LNCaP clone FGC (cell line): ENCODE results near the gene HSFX3.
"Not testable (repeated sequence)": the region's sequence is repeated elsewhere in the genome, so short reads cannot be mapped to it uniquely, and the experiment has no call there.

ENCODE experiments used
- DNase-seq: peaks from one replicate; pipeline ENCODE4 v3.0.0-alpha.2; 2011; ENCODE audit warnings: low read depth
- H3K4me3 ChIP-seq: 2 replicates; pipeline ENCODE4 v1.5.1; 2011; ENCODE audit warnings: mild to moderate bottlenecking, low read depth, low read length, control low read depth
- TF ChIP-seq, protein P1 (sequence below): IDR thresholded peaks from 2 replicates; pipeline ENCODE4 v1.5.1; 2012; ENCODE audit warnings: mild to moderate bottlenecking; ENCODE audit not compliant: control insufficient read depth, insufficient read depth; ENCODE audit errors: extremely low read depth

The HSFX3 gene

DNA sequence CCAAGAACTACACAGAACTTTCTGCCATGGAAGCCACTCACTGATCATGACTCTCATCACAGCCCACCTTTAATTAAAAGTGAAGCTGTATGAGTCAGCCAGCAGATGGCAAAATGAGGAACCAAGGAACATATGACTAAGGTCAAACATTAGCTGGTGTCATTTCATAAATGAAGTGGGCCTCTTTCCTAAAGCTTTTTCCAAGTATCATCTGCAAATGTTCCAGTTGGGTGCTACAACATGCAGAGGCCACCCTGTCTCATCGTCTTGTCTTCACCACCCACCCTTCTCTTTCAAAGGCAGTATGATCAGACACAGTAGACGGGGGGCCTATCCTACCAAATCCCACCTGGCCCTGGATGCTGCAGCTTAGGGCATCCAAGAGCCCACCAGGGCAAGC lies 18.1 kb downstream of the HSFX3 start:
- H3K4me3 ChIP-seq = no peak overlapping the region
- no peak for DNase-seq
- TF ChIP-seq, protein P1, sequence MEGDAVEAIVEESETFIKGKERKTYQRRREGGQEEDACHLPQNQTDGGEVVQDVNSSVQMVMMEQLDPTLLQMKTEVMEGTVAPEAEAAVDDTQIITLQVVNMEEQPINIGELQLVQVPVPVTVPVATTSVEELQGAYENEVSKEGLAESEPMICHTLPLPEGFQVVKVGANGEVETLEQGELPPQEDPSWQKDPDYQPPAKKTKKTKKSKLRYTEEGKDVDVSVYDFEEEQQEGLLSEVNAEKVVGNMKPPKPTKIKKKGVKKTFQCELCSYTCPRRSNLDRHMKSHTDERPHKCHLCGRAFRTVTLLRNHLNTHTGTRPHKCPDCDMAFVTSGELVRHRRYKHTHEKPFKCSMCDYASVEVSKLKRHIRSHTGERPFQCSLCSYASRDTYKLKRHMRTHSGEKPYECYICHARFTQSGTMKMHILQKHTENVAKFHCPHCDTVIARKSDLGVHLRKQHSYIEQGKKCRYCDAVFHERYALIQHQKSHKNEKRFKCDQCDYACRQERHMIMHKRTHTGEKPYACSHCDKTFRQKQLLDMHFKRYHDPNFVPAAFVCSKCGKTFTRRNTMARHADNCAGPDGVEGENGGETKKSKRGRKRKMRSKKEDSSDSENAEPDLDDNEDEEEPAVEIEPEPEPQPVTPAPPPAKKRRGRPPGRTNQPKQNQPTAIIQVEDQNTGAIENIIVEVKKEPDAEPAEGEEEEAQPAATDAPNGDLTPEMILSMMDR = no peak

DNA sequence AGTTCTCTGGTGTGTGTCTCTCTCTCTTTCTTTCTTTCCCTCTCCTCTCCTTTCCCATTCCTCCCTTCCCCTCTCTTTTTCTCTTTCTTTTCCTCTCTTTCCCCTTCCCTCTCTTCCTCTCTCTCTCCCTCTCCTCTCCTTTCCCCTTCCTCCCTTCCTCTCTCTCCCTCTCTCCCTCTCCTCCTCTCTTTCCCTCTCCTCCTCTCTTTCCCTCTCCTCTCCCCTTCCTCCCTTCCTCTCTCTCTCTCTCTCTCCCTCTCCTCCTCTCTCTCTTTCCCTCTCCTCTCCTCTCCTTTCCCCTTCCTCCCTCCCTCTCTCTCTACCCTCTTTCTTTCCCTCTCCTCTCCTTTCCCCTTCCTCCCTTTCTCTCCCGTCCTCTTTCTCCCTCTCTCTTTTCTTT lies 21.3 kb downstream of the HSFX3 start:
- TF ChIP-seq, protein P1 = no peak
- no peak for DNase-seq
- H3K4me3 ChIP-seq = no peak overlapping the region

GRCh38 chrX:149527705-149528104 lies 22.0 kb downstream of the HSFX3 start:
- TF ChIP-seq, protein P1 = peak; percentile 48

GRCh38 chrX:149526318-149527033 lies 23.2 kb downstream of the HSFX3 start:
- DNase-seq, H3K4me3 ChIP-seq: not testable (repeated sequence)

More at GRCh38 chrX:149527705-149528104, 22.0 kb downstream of the HSFX3 start:
- no peak overlapping the region for H3K4me3 ChIP-seq
- no peak for DNase-seq

- not testable (repeated sequence) for H3K4me3 ChIP-seq, DNase-seq
These were observed 23.8 kb downstream of the HSFX3 start for GRCh38 chrX:149525903-149526302.

- H3K4me3 ChIP-seq, DNase-seq: not testable (repeated sequence)
These were observed 24.3 kb downstream of the HSFX3 start for GRCh38 chrX:149525389-149525788.

GRCh38 chrX:149522916-149523315 lies 26.8 kb downstream of the HSFX3 start:
- TF ChIP-seq, protein P1 = no peak
- no peak for DNase-seq
- H3K4me3 ChIP-seq = no peak overlapping the region

DNA sequence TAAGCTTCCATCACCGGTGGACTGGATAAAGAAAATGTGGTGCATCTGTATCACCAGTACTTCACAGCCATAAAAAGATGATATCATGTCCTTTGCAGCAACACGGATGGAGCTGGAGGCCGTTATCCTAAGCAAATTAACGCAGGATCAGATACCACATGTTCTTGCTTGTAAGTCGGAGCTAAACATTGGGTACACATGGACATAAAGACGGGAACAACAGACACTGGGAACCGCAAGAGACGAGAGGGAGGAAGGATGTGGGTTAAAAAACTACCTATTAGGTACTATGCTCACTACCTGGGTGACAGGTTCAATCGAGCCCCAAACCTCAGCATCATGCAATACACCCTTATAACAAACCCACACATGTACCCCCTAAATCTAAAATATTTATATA lies 28.3 kb downstream of the HSFX3 start:
- no peak overlapping the region for H3K4me3 ChIP-seq
- TF ChIP-seq, protein P1 = no peak
- DNase-seq = no peak

- DNase-seq, H3K4me3 ChIP-seq: not testable (repeated sequence)
These were observed 29.0 kb downstream of the HSFX3 start for GRCh38 chrX:149520636-149521277.
